Neuronal stem cell (in vitro differentiated cells): ENCODE measurements around the gene FRY.

ENCODE experiments used
- DNase-seq: peaks from one replicate; pipeline ENCODE4 v3.0.0-alpha.2; 2013; ENCODE audit warnings: low spot score
- H2AFZ ChIP-seq: one replicate; pipeline ENCODE4 v1.6.1; 2013; ENCODE audit warnings: mild to moderate bottlenecking, low read length, inconsistent platforms
- H2AK5ac ChIP-seq: 2 replicates; pipeline ENCODE4 v1.6.1; 2013; ENCODE audit warnings: low read depth, mild to moderate bottlenecking, inconsistent platforms, low read length, moderate library complexity, mixed read lengths
- H2BK120ac ChIP-seq: 2 replicates; pipeline ENCODE4 v1.6.1; 2013; ENCODE audit warnings: low read depth, mild to moderate bottlenecking, inconsistent platforms, low read length, moderate library complexity, mixed read lengths
- H2BK12ac ChIP-seq: one replicate; pipeline ENCODE4 v1.6.1; 2013; ENCODE audit warnings: low read length, inconsistent platforms
- H2BK15ac ChIP-seq: 2 replicates; pipeline ENCODE4 v1.6.1; 2013; ENCODE audit warnings: mild to moderate bottlenecking, low read length, inconsistent platforms, mixed read lengths
- H2BK5ac ChIP-seq: one replicate; pipeline ENCODE4 v1.6.1; 2013; ENCODE audit warnings: inconsistent platforms, mild to moderate bottlenecking, low read length, moderate library complexity
- H3K14ac ChIP-seq: one replicate; pipeline ENCODE4 v1.6.1; 2013; ENCODE audit warnings: low read length, inconsistent platforms
- H3K18ac ChIP-seq: 2 replicates; pipeline ENCODE4 v1.6.1; 2013; ENCODE audit warnings: low read length, inconsistent platforms
- H3K23ac ChIP-seq: 2 replicates; pipeline ENCODE4 v1.6.1; 2013; ENCODE audit warnings: low read depth, mild to moderate bottlenecking, mixed read lengths, low read length, inconsistent platforms; ENCODE audit not compliant: poor library complexity
- H3K27ac ChIP-seq: replicated peaks from 3 replicates; pipeline ENCODE4 v1.5.1; 2013; ENCODE audit warnings: low read length, inconsistent platforms
- H3K27me3 ChIP-seq, 3 experiments: 2 replicates each; pipeline ENCODE4 v1.6.1; 2013; ENCODE audit warnings: low read length in 3 of 3, mild to moderate bottlenecking in 2 of 3, inconsistent platforms in 1 of 3, low read depth in 1 of 3, mixed read lengths in 1 of 3, moderate library complexity in 1 of 3; ENCODE audit not compliant: control insufficient read depth in 3 of 3, insufficient read depth in 3 of 3
- H3K36me3 ChIP-seq, 2 donors: replicated peaks in 1 of 2; 2 replicates each; pipeline ENCODE4 v1.6.1; 2013; ENCODE audit warnings: low read length in 2 of 2; ENCODE audit not compliant: control insufficient read depth in 2 of 2, insufficient read depth in 2 of 2
- H3K4ac ChIP-seq: 2 replicates; pipeline ENCODE4 v1.6.1; 2013; ENCODE audit warnings: inconsistent platforms, mild to moderate bottlenecking, low read length, moderate library complexity
- H3K4me1 ChIP-seq, 2 donors: 1 replicate in 1 of 2; 2 replicates in 1 of 2; pipeline ENCODE4 v1.6.1; 2013; ENCODE audit warnings: low read length in 2 of 2, low read depth in 1 of 2; ENCODE audit not compliant: control insufficient read depth in 2 of 2, insufficient read depth in 1 of 2
- H3K4me2 ChIP-seq: one replicate; pipeline ENCODE4 v1.6.1; 2013; ENCODE audit warnings: mild to moderate bottlenecking, low read length, inconsistent platforms; ENCODE audit not compliant: insufficient read depth, poor library complexity, severe bottlenecking
- H3K4me3 ChIP-seq, 2 donors: 2 replicates each; pipeline ENCODE4 v1.5.1; 2013; ENCODE audit warnings: low read length in 2 of 2, mild to moderate bottlenecking in 2 of 2, inconsistent platforms in 1 of 2, moderate library complexity in 1 of 2
- H3K79me1 ChIP-seq: one replicate; pipeline ENCODE4 v1.6.1; 2013; ENCODE audit warnings: low read depth, mild to moderate bottlenecking, inconsistent platforms, low read length, moderate library complexity
- H3K9ac ChIP-seq: one replicate; pipeline ENCODE4 v1.6.1; 2013; ENCODE audit warnings: mild to moderate bottlenecking, low read depth, low read length, inconsistent platforms; ENCODE audit not compliant: poor library complexity
- H3K9me3 ChIP-seq, 2 donors: replicated peaks in 1 of 2; 2 replicates each; pipeline versions ENCODE3 to v1.6.1; 2013; ENCODE audit warnings: low read length in 2 of 2, mild to moderate bottlenecking in 2 of 2, inconsistent platforms in 1 of 2, low read depth in 1 of 2, mixed read lengths in 1 of 2, moderate library complexity in 1 of 2; ENCODE audit not compliant: control insufficient read depth in 2 of 2, insufficient read depth in 1 of 2
- H4K8ac ChIP-seq: one replicate; pipeline ENCODE4 v1.6.1; 2013; ENCODE audit warnings: low read depth, mild to moderate bottlenecking, inconsistent platforms, low read length, moderate library complexity
- H4K91ac ChIP-seq: one replicate; pipeline ENCODE4 v1.6.1; 2013; ENCODE audit warnings: low read length, low read depth, mild to moderate bottlenecking, inconsistent platforms; ENCODE audit not compliant: poor library complexity
- WGBS, 2 donors: extraction: QIAGEN DNeasy Blood & Tissue Kit; methylation state at CpG; one replicate each; pipeline ENCODE4 v1.1.7; 2013; ENCODE audit warnings: missing lambda C conversion rate in 2 of 2, mixed read lengths in 1 of 2; ENCODE audit not compliant: insufficient read length in 2 of 2, insufficient replicate concordance in 1 of 2; ENCODE audit errors: extremely low coverage in 2 of 2; 5-methylcytosine and 5-hydroxymethylcytosine counted together

The FRY gene

GRCh38 chr13:32008518-32009175, 22.9 kb upstream of the FRY start:
- H3K4me1 ChIP-seq = no peaks in the 10 kb centered on the region
- H2AK5ac ChIP-seq = no peak overlapping the region
- WGBS, 2 donors = no CpG with 5 or more reads among the region's 6 CpGs
- no peak overlapping the region for H2BK12ac ChIP-seq
- H2AFZ ChIP-seq = no peak overlapping the region
- H2BK120ac ChIP-seq = no peak overlapping the region
- no peaks in the 10 kb centered on the region for H3K36me3 ChIP-seq
- no peak overlapping the region for H3K4me2 ChIP-seq
- no peak overlapping the region for H4K8ac ChIP-seq
- no peak overlapping the region for H3K23ac ChIP-seq
- no peak overlapping the region for H4K91ac ChIP-seq
- H2BK15ac ChIP-seq = no peak overlapping the region
- no peak overlapping the region for H3K27ac ChIP-seq
- H3K9ac ChIP-seq = no peak overlapping the region
- H3K14ac ChIP-seq = no peak overlapping the region
- no peaks in the 10 kb centered on the region for H3K9me3 ChIP-seq
- no peak overlapping the region for H3K18ac ChIP-seq
- no peaks in the 10 kb centered on the region for H3K27me3 ChIP-seq
- H3K4me3 ChIP-seq = no peak overlapping the region
- no peak overlapping the region for H3K4ac ChIP-seq
- DNase-seq = no peak
- H3K79me1 ChIP-seq = no peaks in the 10 kb centered on the region
- H2BK5ac ChIP-seq = no peak overlapping the region

GRCh38 chr13:32009362-32009761, 22.2 kb upstream of the FRY start:
- H2BK15ac ChIP-seq = no peak overlapping the region
- no peak overlapping the region for H2BK120ac ChIP-seq
- DNase-seq = no peak
- no peak overlapping the region for H3K14ac ChIP-seq
- no peak overlapping the region for H2BK5ac ChIP-seq
- no peak overlapping the region for H3K4me3 ChIP-seq
- no peaks in the 10 kb centered on the region for H3K9me3 ChIP-seq
- H3K36me3 ChIP-seq = no peaks in the 10 kb centered on the region
- H2AK5ac ChIP-seq = no peak overlapping the region
- H3K9ac ChIP-seq = no peak overlapping the region
- no peak overlapping the region for H3K4me2 ChIP-seq
- no peak overlapping the region for H4K8ac ChIP-seq
- H3K23ac ChIP-seq = no peak overlapping the region
- H4K91ac ChIP-seq = no peak overlapping the region
- no peak overlapping the region for H3K4ac ChIP-seq
- no peaks in the 10 kb centered on the region for H3K27me3 ChIP-seq
- H3K4me1 ChIP-seq = no peaks in the 10 kb centered on the region
- WGBS, 2 donors = no CpG with 5 or more reads among the region's 5 CpGs
- H2AFZ ChIP-seq = no peak overlapping the region
- H3K18ac ChIP-seq = no peak overlapping the region
- no peak overlapping the region for H3K27ac ChIP-seq
- H2BK12ac ChIP-seq = no peak overlapping the region
- H3K79me1 ChIP-seq = no peaks in the 10 kb centered on the region

- H2BK12ac ChIP-seq = no peak overlapping the region
- no peak overlapping the region for H4K91ac ChIP-seq
- H3K4me1 ChIP-seq = no peaks in the 10 kb centered on the region
- no CpG with 5 or more reads among the region's 3 CpGs for WGBS, 2 donors
- no peaks in the 10 kb centered on the region for H3K27me3 ChIP-seq
- H3K79me1 ChIP-seq = no peaks in the 10 kb centered on the region
- no peak overlapping the region for H2BK120ac ChIP-seq
- DNase-seq = no peak
- H3K4ac ChIP-seq = no peak overlapping the region
- no peak overlapping the region for H3K4me3 ChIP-seq
- H2AK5ac ChIP-seq = no peak overlapping the region
- no peak overlapping the region for H3K27ac ChIP-seq
- H3K36me3 ChIP-seq = no peaks in the 10 kb centered on the region
- no peak overlapping the region for H3K18ac ChIP-seq
- H2BK15ac ChIP-seq = no peak overlapping the region
- H4K8ac ChIP-seq = no peak overlapping the region
- no peak overlapping the region for H2BK5ac ChIP-seq
- no peak overlapping the region for H3K4me2 ChIP-seq
- no peak overlapping the region for H3K23ac ChIP-seq
- H3K14ac ChIP-seq = no peak overlapping the region
- H3K9ac ChIP-seq = no peak overlapping the region
- H3K9me3 ChIP-seq = no peaks in the 10 kb centered on the region
- no peak overlapping the region for H2AFZ ChIP-seq
Observed at GRCh38 chr13:32010136-32010535, 21.4 kb upstream of the FRY start.

GRCh38 chr13:32011971-32012370, 19.6 kb upstream of the FRY start:
- Histone ChIP-seq H4K91ac (no peak overlapping the region), H2BK5ac (no peak overlapping the region), H4K8ac (no peak overlapping the region)

More at GRCh38 chr13:32011971-32012370, 19.6 kb upstream of the FRY start:
- Histone ChIP-seq H3K4ac (no peak overlapping the region), H2BK12ac (no peak overlapping the region), H3K4me1 (no peaks in the 10 kb centered on the region), H3K36me3 (no peaks in the 10 kb centered on the region), H3K23ac (no peak overlapping the region), H3K14ac (no peak overlapping the region), H2AFZ (no peak overlapping the region), H2BK15ac (no peak overlapping the region), H3K4me2 (no peak overlapping the region), H3K79me1 (no peaks in the 10 kb centered on the region), H3K4me3 (no peak overlapping the region), H3K18ac (no peak overlapping the region), H3K9me3 (no peaks in the 10 kb centered on the region), H3K9ac (no peak overlapping the region), H2AK5ac (no peak overlapping the region), H3K27ac (no peak overlapping the region), H3K27me3 (no peaks in the 10 kb centered on the region), H2BK120ac (no peak overlapping the region)
- DNase-seq = no peak
